NOMO-1 (cell line): Measurements from ENCODE around the gene CSK.

Experiments used
- DNase-seq, 2 experiments: peaks; one replicate each; lab custom pipeline; 2025; ENCODE audit not compliant: unreplicated experiment in 2 of 2; lab: John Stamatoyannopoulos, UW

The CSK gene

GRCh38 chr15:74799856-74800558 is 18.1 kb downstream of the CSK start:
- peak; percentile 77 to 92 for DNase-seq

GRCh38 chr15:74800559-74801094 is 18.7 kb downstream of the CSK start:
- DNase-seq = peak; percentile 71 to 77

- DNase-seq = no peak
Observed at GRCh38 chr15:74801311-74801997, 19.6 kb downstream of the CSK start.

- no peak for DNase-seq
Observed at GRCh38 chr15:74802290-74802689, 20.4 kb downstream of the CSK start.

GRCh38 chr15:74802862-74803447 is 21.1 kb downstream of the CSK start:
- no peak for DNase-seq

- no peak for DNase-seq
Observed at GRCh38 chr15:74804935-74805334, 23.1 kb downstream of the CSK start.

- no peak for DNase-seq
Observed at GRCh38 chr15:74807282-74807681, 25.4 kb downstream of the CSK start.

GRCh38 chr15:74808078-74808839 is 26.4 kb downstream of the CSK start:
- no peak for DNase-seq

- DNase-seq = no peak
Observed at GRCh38 chr15:74808840-74809229, 27.0 kb downstream of the CSK start.

GRCh38 chr15:74809242-74809641 is 27.4 kb downstream of the CSK start:
- no peak for DNase-seq

GRCh38 chr15:74809956-74810355 is 28.1 kb downstream of the CSK start:
- DNase-seq = no peak

- no peak for DNase-seq
Observed at GRCh38 chr15:74812533-74812932, 30.7 kb downstream of the CSK start, which contains the start of gene LMAN1L. Gene LMAN1L, plus strand, starts transcription at chr15:74812835. Its CDS starts 20 bp downstream, at chr15:74812855.

GRCh38 chr15:74815121-74815934 is 33.4 kb downstream of the CSK start:
- DNase-seq = no peak

- DNase-seq = no peak
Observed at GRCh38 chr15:74815961-74816360, 34.1 kb downstream of the CSK start.

- DNase-seq = no peak
Observed at GRCh38 chr15:74816624-74817369, 34.9 kb downstream of the CSK start.

GRCh38 chr15:74817370-74817737 is 35.5 kb downstream of the CSK start:
- no peak for DNase-seq

GRCh38 chr15:74820056-74820455 is 38.2 kb downstream of the CSK start:
- DNase-seq = no peak

GRCh38 chr15:74821091-74821789 is 39.4 kb downstream of the CSK start:
- DNase-seq = peak in 1 of 2 experiments; percentile 30

GRCh38 chr15:74821790-74822158 is 39.9 kb downstream of the CSK start:
- no peak for DNase-seq
